Measurements from ENCODE around the gene PPP1R13B.

The PPP1R13B gene

DNA sequence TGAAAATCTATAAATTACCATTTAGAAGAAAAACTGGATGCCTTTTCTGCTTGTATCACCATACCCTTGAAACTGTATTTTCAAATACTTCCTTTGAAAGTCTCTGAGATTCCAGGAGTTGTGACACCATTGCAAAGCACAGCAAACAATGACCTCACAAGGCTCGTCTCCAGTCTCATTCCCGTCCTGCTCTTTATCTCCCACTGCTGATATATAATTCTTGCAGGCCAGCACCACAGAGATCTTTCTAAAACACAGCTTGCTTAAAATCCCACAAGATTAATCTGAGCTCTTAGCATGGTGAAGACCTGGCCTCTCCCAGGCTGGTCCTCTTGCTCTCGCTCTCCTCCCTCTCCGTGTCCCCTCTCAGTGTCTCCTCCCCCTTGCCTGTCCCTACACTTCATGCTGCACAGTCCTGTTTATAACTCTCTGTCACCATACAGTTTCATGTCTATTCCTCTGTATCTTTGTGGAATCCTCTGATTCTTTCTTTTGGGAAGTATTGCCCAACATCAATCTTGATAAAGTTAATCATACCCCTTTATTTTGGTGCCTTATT lies 80.0 kb downstream of the PPP1R13B start:
- Mint-ChIP-seq H3K27ac (no peak overlapping the region), H3K36me3 (peaks cover 10% of the 10 kb centered on the region), H3K4me1 (peaks cover 6% of the 10 kb centered on the region), H3K9me3 (no peaks in the 10 kb centered on the region), H3K4me3 (no peak overlapping the region)
- ATAC-seq (no peak), DNase-seq (ENCODE audit: low spot score in 2 of 2) (no peak)

DNA sequence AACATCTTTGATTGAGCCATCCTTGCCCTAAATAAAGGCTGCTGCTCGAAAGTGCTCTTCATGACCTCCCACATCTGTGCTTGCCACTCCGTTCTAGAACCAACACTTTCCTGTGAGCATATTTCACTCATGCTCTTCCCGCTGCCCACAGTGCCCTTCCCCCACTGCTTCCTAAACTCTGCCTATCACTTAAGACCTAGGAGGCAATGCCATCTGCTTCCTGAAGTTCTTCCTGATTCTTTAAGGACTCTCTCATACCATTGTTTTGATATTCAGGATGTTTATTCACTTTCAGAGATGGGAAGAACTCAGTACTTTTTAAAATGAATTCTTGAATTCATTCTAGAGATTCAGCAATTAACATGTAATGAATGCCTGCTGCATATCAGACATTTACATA lies 81.8 kb downstream of the PPP1R13B start:
- Mint-ChIP-seq H3K4me3 (no peak overlapping the region), H3K4me1 (peaks cover 6% of the 10 kb centered on the region), H3K36me3 (peaks cover 7% of the 10 kb centered on the region), H3K9me3 (no peaks in the 10 kb centered on the region), H3K27ac (peak overlapping the region; percentile 11)
- no peak for DNase-seq (ENCODE audit: low spot score in 2 of 2)
- no peak for ATAC-seq

DNA sequence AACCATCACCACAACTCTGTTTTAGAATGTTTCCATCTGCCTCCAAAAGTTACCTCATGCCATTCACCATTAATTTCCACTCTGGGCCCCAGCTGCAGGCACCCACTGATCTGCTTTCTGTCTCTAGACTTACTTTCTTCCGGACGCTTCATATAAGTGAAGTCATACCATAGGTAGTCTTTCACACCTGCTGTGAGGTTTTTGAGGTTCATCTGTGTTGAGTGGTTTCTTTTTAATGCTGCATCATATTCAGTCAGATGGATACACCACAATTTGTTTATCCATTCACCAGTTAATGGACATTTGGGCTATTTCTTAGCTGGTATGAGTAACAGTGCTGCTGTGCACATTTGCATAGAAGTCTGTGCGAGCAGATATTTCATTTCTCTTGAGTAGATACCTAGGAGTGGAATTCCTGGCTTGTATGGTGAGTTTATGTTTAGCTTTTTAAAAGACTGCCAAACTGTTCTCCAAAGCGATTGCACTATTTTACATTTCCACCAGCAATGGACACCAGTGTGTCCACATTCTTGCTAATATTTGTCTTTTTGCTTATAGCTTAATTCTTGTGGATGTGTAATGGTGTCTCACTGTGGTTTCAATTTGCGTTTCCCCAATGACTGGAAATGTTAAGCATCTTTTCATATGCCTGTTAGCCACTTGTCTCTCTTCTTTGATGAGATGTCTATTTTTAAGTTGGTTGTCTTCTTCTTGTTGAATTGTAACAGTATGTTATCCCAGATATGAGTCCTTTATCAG lies 83.5 kb downstream of the PPP1R13B start:
- ATAC-seq: peak; percentile 79
- Mint-ChIP-seq H3K27ac (no peak overlapping the region), H3K36me3 (peaks cover 7% of the 10 kb centered on the region), H3K4me1 (peaks cover 6% of the 10 kb centered on the region), H3K4me3 (no peak overlapping the region), H3K9me3 (no peaks in the 10 kb centered on the region)
- no peak for DNase-seq (ENCODE audit: low spot score in 2 of 2)

DNA sequence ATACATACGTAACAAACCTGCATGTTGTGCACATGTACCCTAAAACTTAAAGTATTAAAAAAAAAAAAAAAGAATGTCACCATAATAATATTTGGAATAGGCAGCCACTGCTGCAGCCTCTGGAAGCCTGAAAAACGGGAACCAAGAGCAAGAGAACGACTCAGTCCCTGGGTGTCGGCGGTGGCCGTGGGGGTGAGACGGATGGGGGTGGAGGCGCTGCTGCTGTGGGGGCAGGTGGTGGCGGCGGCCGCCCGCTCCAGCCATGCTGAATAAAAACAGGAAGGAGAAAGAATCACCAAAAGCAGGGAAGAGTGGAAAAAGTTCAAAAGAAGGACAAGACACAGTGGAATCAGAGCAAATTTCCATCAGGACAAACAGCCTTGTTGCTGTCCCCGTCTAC lies 84.8 kb downstream of the PPP1R13B start:
- no peak overlapping the region for H3K27ac Mint-ChIP-seq
- no peaks in the 10 kb centered on the region for H3K9me3 Mint-ChIP-seq
- DNase-seq (ENCODE audit: low spot score in 2 of 2) (no peak), ATAC-seq (no peak)
- H3K4me1 Mint-ChIP-seq: peaks cover 6% of the 10 kb centered on the region
- H3K4me3 Mint-ChIP-seq: no peak overlapping the region
- peaks cover 7% of the 10 kb centered on the region for H3K36me3 Mint-ChIP-seq

DNA sequence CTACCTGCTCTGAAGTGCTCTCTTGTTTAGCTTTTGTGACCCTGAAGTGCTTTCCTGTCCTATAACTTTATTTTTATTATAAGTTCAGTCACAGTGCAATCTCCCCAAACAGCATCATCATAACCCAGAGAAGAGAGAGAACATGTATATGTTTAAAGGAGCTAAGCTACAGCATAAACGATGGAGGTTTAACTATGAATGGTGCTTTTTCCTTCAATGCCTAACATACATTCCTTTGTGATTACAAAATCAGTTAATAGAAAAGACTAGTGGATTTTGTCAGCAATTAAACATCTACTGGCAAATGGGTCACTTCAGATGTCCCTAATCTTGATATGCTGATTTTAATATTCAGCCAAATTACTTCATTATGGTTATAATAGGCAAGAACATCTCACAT lies 85.3 kb downstream of the PPP1R13B start:
- Mint-ChIP-seq H3K9me3 (no peaks in the 10 kb centered on the region), H3K4me3 (no peak overlapping the region), H3K4me1 (peaks cover 6% of the 10 kb centered on the region), H3K27ac (no peak overlapping the region), H3K36me3 (peaks cover 7% of the 10 kb centered on the region)
- ATAC-seq: no peak
- DNase-seq (ENCODE audit: low spot score in 2 of 2): no peak

DNA sequence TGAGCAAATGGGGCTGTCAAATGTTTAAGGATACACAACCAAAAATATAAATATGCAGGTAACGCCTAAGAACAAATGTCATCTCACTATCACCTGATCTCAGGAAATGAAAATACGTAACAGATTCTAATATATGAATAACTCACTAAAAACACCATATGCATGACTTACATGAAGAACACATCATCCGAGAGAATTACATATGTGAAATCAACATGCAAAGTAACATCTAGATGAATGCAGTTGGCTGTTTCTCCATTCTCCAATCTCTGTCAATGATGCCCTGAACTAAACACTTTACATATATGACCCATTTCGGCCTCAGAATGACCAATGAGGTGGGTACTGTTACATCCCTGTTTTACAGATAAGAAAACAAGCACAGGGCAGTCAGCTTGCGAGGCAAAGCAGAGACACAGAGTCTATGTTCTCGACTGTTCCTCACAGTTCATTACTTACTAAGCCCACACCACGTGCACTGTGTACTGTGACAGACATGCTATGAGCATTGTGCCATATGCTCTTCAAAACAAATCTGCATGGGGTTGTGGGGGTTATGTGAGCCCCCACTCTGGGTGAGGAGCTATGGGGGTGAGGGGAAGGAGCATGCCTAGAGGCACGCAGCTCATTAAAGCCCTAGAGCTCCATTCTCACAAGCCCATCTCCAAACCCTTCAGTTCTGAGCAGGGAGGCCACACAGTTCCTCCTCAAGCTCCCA lies 89.2 kb downstream of the PPP1R13B start:
- Mint-ChIP-seq H3K4me3 (no peak overlapping the region), H3K4me1 (no peaks in the 10 kb centered on the region), H3K9me3 (no peaks in the 10 kb centered on the region), H3K27ac (no peak overlapping the region), H3K36me3 (peaks cover 11% of the 10 kb centered on the region)
- DNase-seq (ENCODE audit: low spot score in 2 of 2) (no peak), ATAC-seq (no peak)

DNA sequence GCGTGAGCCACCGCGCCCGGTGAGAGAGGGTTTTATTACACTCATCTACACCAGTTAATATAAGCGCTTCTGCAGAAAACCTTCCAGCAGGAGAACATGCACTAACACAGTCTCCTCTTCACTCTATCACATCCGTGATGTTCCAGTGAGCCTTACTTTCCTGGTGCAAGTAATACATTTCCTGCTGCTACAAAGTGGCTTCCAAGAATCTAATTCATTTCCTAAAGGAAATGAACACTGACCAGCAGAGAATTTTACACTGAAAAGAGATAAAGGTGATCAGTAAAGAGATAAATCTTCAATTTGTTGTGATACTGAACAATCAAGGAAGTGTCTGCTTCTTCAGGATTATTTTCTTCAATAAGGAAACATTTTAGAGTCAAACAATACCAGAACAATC lies 92.3 kb downstream of the PPP1R13B start:
- H3K36me3 Mint-ChIP-seq: peaks cover 24% of the 10 kb centered on the region
- no peaks in the 10 kb centered on the region for H3K9me3 Mint-ChIP-seq
- H3K27ac Mint-ChIP-seq: no peak overlapping the region
- no peak for DNase-seq (ENCODE audit: low spot score in 2 of 2)
- H3K4me1 Mint-ChIP-seq: no peaks in the 10 kb centered on the region
- H3K4me3 Mint-ChIP-seq: no peak overlapping the region
- no peak for ATAC-seq

DNA sequence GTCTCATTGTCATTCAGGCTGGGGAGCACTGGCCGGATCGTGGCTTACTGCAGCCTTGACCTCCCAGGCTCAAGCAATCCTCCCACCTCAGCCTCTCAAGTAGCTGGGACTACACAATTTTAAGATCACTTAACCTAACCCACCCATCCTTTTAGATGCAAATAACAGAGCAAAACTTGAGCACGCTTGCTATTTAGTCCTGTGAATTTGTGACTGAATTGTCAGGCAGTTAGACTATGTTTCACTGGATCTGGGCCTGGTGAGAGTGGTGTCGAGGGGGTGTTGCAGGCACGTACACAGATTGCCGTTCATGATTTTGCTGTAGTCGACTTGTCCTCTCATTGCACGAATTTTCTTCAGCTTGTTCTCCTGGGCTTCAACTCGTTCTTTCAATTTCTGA lies 93.6 kb downstream of the PPP1R13B start:
- H3K27ac Mint-ChIP-seq: no peak overlapping the region
- DNase-seq (ENCODE audit: low spot score in 2 of 2) (no peak), ATAC-seq (no peak)

DNA sequence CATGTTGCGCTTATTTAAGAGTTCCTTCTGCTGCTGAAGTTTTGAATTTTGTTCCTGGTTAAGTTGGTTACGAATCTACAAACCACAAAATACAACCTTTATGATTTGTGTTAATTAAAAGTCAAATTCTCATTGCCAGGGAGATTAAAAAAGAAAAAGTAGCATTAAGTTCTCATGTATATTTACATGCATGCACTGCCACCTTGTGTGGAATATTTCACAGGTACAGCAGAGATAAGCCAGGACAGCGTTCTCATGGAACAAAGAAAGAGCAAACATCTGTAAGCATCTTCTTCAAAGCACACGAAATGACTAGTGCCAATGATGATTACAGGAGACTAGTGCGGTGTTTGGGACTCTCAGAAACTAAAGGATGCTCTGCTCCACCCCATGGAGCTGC lies 97.5 kb downstream of the PPP1R13B start:
- Mint-ChIP-seq H3K4me3 (no peak overlapping the region), H3K27ac (peak overlapping the region; percentile 37), H3K4me1 (peaks cover 11% of the 10 kb centered on the region), H3K36me3 (peaks cover 31% of the 10 kb centered on the region), H3K9me3 (no peaks in the 10 kb centered on the region)
- DNase-seq (ENCODE audit: low spot score in 2 of 2): no peak
- no peak for ATAC-seq

More for the DNA sequence above, 93.6 kb downstream of the PPP1R13B start:
- H3K4me3 Mint-ChIP-seq: no peak overlapping the region
- H3K36me3 Mint-ChIP-seq: peaks cover 31% of the 10 kb centered on the region
- H3K4me1 Mint-ChIP-seq: peaks cover 1% of the 10 kb centered on the region
- no peaks in the 10 kb centered on the region for H3K9me3 Mint-ChIP-seq

DNA sequence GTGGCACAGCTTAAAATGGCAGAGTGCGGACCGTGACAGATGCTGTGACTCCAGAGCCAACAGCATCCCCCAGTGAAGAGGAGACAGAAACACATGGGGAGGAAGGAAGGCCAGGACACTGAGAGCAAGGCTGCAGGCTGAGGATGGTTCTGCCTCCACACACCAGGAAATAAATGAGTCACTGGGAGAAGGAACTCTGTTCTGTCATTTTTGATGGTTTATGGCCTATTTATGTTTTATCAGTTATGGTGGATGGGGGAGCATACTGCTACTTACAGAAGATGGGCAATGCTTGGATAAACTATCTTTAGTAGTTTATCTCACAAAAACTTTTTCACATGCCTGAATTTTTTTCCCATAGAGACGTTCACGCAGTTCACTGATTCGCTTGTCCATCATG lies 97.9 kb downstream of the PPP1R13B start:
- Mint-ChIP-seq H3K9me3 (no peaks in the 10 kb centered on the region), H3K36me3 (peaks cover 31% of the 10 kb centered on the region), H3K4me1 (peaks cover 11% of the 10 kb centered on the region), H3K27ac (peak overlapping the region; percentile 37), H3K4me3 (no peak overlapping the region)
- DNase-seq (ENCODE audit: low spot score in 2 of 2) (no peak), ATAC-seq (no peak)

DNA sequence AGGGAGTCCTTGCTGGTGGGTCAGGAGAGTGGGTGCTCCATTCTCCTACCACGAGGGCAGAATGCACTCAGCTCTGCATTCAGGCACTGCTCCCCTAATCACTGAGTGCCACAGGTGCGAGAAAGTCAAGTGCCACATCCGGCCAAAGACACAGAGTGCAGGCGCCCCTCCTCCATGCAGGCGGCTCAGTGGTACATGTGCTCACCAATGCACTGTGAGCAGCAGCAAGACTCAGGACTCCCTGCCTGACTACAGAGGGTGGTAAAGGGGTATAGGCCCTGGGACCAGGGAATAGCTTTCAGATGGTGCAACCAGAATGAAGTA lies 98.9 kb downstream of the PPP1R13B start:
- DNase-seq (ENCODE audit: low spot score in 2 of 2): peak in 1 of 2 donors; percentile 65
- H3K36me3 Mint-ChIP-seq: peaks cover 23% of the 10 kb centered on the region
- peak overlapping the region; percentile 56 for H3K27ac Mint-ChIP-seq
- peaks cover 11% of the 10 kb centered on the region for H3K4me1 Mint-ChIP-seq
- H3K9me3 Mint-ChIP-seq: no peaks in the 10 kb centered on the region
- H3K4me3 Mint-ChIP-seq: no peak overlapping the region
- peak; percentile 97 for ATAC-seq

DNA sequence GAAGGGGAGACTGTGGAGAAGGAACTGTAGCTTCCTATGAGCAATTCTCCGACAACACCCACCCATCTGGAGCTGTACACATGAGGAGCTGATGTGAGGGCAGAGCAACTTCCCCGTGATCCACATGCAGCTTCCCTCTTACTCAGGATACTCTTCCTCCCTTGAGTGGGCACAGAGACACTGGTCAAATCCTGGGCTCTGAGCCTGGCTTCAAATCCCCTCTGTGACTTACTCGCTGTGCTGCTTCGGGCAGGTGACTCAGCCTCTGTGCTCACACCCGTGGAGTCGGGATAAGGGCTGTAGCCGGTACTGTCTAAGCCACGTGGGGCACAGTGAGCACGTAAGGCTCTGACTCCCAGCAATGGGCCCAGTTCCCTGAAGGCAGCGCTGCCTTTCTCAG lies 100.7 kb downstream of the PPP1R13B start:
- DNase-seq (ENCODE audit: low spot score in 2 of 2) (no peak), ATAC-seq (no peak)
- no peak overlapping the region for H3K4me3 Mint-ChIP-seq
- peaks cover 11% of the 10 kb centered on the region for H3K36me3 Mint-ChIP-seq
- no peak overlapping the region for H3K27ac Mint-ChIP-seq
- H3K9me3 Mint-ChIP-seq: no peaks in the 10 kb centered on the region
- peaks cover 11% of the 10 kb centered on the region for H3K4me1 Mint-ChIP-seq

DNA sequence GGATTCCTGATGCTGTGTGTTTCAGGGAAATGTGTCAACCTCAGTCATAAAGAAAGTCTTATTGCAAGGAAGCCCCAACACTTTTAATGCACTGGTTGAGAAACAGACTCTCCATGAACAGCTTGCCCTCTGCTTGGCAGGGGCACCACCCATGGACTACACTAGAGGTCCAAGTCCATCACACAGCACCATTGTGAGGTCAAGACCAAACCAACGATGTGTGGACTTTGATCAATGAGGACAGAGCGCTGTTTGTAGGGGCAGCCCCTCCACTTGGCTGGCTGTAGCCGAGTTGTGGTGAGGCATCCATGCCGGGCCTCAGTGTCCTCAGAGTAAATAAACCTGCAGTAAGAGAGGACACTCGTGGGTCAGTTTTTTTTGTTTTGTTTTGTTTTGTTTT lies 102.0 kb downstream of the PPP1R13B start:
- H3K9me3 Mint-ChIP-seq: no peaks in the 10 kb centered on the region
- ATAC-seq (no peak), DNase-seq (ENCODE audit: low spot score in 2 of 2) (no peak)
- peaks cover 16% of the 10 kb centered on the region for H3K36me3 Mint-ChIP-seq
- H3K4me1 Mint-ChIP-seq: peaks cover 11% of the 10 kb centered on the region
- no peak overlapping the region for H3K4me3 Mint-ChIP-seq
- H3K27ac Mint-ChIP-seq: no peak overlapping the region

DNA sequence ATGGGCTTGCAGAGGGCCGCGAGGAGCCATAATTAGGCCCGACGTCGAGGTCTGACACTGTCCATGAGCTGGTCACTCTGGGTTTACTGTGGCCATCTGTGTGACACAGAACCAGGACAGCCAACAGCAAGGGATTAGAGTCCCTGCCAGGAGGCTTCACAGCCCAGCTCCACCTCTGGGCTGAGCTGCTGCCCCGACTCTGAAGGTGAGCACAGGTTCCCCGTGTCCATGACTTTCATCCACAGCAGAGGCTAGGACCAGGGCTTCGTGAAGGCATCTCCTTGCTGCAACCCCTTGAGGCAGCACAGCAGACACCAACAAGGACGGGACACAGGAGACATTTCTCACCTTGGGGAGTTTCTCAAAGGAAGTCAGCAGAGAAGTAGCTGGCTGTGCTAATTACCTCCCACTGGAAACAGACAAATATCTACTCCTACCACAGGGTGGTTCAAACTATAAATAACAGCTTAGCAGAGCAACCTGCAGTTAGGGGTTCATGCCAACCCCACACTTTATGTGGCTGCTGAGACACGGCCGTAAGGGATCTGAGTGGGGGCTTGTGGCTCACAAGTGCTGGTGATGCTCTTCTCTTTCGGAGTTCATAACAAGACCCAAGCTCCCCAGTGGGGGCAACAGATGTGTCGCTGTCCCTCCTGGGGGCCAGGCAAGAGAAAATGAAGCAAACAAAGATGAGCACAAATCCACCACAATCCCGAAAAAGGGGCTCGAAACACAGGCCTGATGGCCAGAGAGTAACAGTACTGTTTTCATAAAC lies 102.6 kb downstream of the PPP1R13B start:
- Mint-ChIP-seq H3K27ac (peak overlapping the region; percentile 56), H3K9me3 (no peaks in the 10 kb centered on the region), H3K36me3 (peaks cover 17% of the 10 kb centered on the region), H3K4me3 (no peak overlapping the region), H3K4me1 (peaks cover 11% of the 10 kb centered on the region)
- DNase-seq (ENCODE audit: low spot score in 2 of 2): no peak
- no peak for ATAC-seq

DNA sequence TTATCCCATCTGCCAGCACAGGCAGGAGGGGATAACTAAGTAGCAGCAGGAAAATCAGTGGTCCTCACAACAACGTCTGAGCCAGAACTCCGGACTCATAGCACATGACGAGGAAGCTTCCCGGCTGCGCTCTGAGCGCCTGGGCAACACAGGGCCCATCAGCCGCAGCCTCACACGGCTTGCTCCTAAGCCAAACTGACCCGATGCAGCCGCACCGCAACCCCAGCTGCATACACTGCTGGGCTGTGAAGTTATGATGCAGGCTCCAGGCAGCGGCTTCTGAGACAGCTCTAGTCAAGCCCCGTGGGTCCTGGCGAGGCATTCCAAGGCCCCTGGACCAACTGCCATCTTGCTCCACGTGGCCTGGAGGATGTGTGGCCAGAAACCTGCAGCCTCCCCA lies 103.7 kb downstream of the PPP1R13B start:
- Mint-ChIP-seq H3K9me3 (no peaks in the 10 kb centered on the region), H3K4me1 (peaks cover 9% of the 10 kb centered on the region), H3K4me3 (no peak overlapping the region), H3K36me3 (peaks cover 15% of the 10 kb centered on the region), H3K27ac (no peak overlapping the region)
- ATAC-seq (no peak), DNase-seq (ENCODE audit: low spot score in 2 of 2) (no peak)
